ENCODE data around the gene RELA.

DNA sequence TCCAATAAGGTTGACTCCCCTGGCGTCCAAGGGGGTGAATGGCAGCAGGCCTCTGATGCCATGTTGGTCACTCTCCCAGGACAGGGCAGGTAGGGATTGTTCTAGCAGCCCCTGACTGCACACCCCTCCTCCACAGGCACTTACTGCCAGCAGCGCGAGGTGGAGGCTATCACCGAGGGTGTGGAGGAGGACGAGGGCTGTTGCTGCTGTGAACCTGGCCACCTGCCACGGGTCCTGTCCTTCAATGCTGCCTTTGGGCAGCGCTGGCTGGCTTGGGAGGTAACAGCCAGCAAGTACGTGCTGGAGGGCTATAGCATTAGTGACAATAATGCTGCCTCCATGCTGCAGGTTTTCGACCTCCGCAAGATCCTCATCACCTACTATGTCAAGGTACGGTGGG lies 32.5 kb downstream of the RELA start:
- TF ChIP-seq, protein P1, sequence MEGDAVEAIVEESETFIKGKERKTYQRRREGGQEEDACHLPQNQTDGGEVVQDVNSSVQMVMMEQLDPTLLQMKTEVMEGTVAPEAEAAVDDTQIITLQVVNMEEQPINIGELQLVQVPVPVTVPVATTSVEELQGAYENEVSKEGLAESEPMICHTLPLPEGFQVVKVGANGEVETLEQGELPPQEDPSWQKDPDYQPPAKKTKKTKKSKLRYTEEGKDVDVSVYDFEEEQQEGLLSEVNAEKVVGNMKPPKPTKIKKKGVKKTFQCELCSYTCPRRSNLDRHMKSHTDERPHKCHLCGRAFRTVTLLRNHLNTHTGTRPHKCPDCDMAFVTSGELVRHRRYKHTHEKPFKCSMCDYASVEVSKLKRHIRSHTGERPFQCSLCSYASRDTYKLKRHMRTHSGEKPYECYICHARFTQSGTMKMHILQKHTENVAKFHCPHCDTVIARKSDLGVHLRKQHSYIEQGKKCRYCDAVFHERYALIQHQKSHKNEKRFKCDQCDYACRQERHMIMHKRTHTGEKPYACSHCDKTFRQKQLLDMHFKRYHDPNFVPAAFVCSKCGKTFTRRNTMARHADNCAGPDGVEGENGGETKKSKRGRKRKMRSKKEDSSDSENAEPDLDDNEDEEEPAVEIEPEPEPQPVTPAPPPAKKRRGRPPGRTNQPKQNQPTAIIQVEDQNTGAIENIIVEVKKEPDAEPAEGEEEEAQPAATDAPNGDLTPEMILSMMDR (IDR thresholded peaks at IDR 0.05; ENCODE audit: extremely low read depth in 1 of 2, insufficient read depth in 1 of 2, low read depth in 1 of 2, low read length in 2 of 2): no peak
- TF ChIP-seq POLR2A (IDR thresholded peaks at IDR 0.05; ENCODE audit: low read depth, low read length) (no peak), EZH2 (IDR thresholded peaks at IDR 0.05; ENCODE audit: borderline replicate concordance, low read depth, low read length, severe bottlenecking) (no peak), POLR2AphosphoS5 (IDR thresholded peaks at IDR 0.05; ENCODE audit: insufficient read depth, low read depth, low read length) (no peak), GATA2 (IDR thresholded peaks at IDR 0.05; ENCODE audit: insufficient read depth, insufficient read length, low read depth, low read length) (no peak), JUN (IDR thresholded peaks at IDR 0.05; ENCODE audit: borderline replicate concordance, insufficient read depth, insufficient read length, low read depth) (no peak), FOS (IDR thresholded peaks at IDR 0.05; ENCODE audit: borderline replicate concordance, insufficient read depth, low read length) (no peak), MYC (IDR thresholded peaks at IDR 0.05; ENCODE audit: low read depth, low read length) (no peak)
- TF ChIP-seq, protein P2, sequence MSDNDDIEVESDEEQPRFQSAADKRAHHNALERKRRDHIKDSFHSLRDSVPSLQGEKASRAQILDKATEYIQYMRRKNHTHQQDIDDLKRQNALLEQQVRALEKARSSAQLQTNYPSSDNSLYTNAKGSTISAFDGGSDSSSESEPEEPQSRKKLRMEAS (IDR thresholded peaks at IDR 0.05; ENCODE audit: insufficient read depth, insufficient read length): no peak

All from endothelial cell of umbilical vein (primary cell).